ENCODE results near the gene LEKR1.
"Not testable (repeated sequence)": the region's sequence is repeated elsewhere in the genome, so short reads cannot be mapped to it uniquely, and the experiment has no call there.

- TF ChIP-seq ZNF274 (IDR thresholded peaks at IDR 0.05; ENCODE audit: low read depth, low read length); YY1 (IDR thresholded peaks at IDR 0.05; ENCODE audit: insufficient read depth, insufficient read length): not testable (repeated sequence)
Observed at GRCh38 chr3:156879491-156879890, 53.3 kb downstream of the LEKR1 start.
